Osteocyte (in vitro differentiated cells): ENCODE measurements around the gene RFX3. TPM values are rescaled to one million over a fixed set of nuclear protein-coding genes. Genes with fewer than 3 reads are reported as not detected.

Experiments used
- DNase-seq: peaks from one replicate; pipeline ENCODE4 v3.0.0; 2021; ENCODE audit warnings: mixed read lengths; ENCODE audit not compliant: unreplicated experiment; ENCODE audit errors: extremely low spot score
- H3K27ac Mint-ChIP-seq: one replicate; pipeline ENCODE4 v1.8.0; 2021; ENCODE audit warnings: mild to moderate bottlenecking, mixed read lengths; ENCODE audit not compliant: unreplicated experiment
- H3K27me3 Mint-ChIP-seq: one replicate; pipeline ENCODE4 v1.8.0; 2021; ENCODE audit warnings: mixed read lengths; ENCODE audit not compliant: unreplicated experiment
- H3K36me3 Mint-ChIP-seq: one replicate; pipeline ENCODE4 v1.8.0; 2021; ENCODE audit warnings: mixed read lengths; ENCODE audit not compliant: unreplicated experiment
- H3K4me1 Mint-ChIP-seq: one replicate; pipeline ENCODE4 v1.8.0; 2021; ENCODE audit warnings: mixed read lengths; ENCODE audit not compliant: unreplicated experiment
- H3K4me3 Mint-ChIP-seq: one replicate; pipeline ENCODE4 v1.8.0; 2021; ENCODE audit warnings: mild to moderate bottlenecking, moderate library complexity, mixed read lengths; ENCODE audit not compliant: unreplicated experiment
- H3K9me3 Mint-ChIP-seq: one replicate; pipeline ENCODE4 v1.8.0; 2021; ENCODE audit warnings: mixed read lengths; ENCODE audit not compliant: unreplicated experiment
- CTCF ChIP-seq: fragments of 200-600 bp; sonication (generic); IDR thresholded peaks from 2 replicates; pipeline ENCODE4 v1.5.0; 2021; ENCODE audit warnings: antibody characterized with exemption, mild to moderate bottlenecking, moderate library complexity
- total RNA-seq: library from RNA; stranded (reverse); gene quantifications from 2 replicates; pipeline ENCODE4 v1.2.1, GENCODE V29; 2021

The RFX3 gene
- total RNA-seq, 1 donor from 2014 or later = 10.0 TPM

DNA sequence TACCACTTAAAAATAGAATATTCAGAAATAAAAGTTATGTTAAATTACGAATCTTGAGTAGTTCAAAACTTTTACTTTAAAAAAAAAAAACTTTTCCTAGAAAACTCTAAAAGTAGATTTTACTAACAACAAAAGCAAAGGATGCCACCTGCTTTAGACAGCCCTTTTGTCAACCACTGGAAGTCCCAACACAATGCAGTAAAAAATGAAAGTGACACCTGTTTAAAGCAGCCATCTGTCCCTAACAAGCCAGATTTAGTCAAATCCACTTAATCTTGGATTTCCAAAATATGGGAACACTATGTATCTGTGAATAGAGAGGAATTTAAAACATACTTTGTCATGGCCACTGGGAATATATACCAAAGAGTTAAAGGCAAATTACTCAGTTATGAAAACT, 3.8 kb downstream of the RFX3 start:
- TF ChIP-seq CTCF = no peak
- no peak for DNase-seq
- peaks cover 14% of the 10 kb centered on the region for H3K4me1 Mint-ChIP-seq
- H3K27ac Mint-ChIP-seq = no peak overlapping the region
- H3K27me3 Mint-ChIP-seq = no peaks in the 10 kb centered on the region
- H3K36me3 Mint-ChIP-seq = no peaks in the 10 kb centered on the region
- no peaks in the 10 kb centered on the region for H3K9me3 Mint-ChIP-seq
- no peak overlapping the region for H3K4me3 Mint-ChIP-seq

GRCh38 chr9:3520564-3520963, 5.2 kb downstream of the RFX3 start:
- Mint-ChIP-seq H3K36me3 (no peaks in the 10 kb centered on the region), H3K9me3 (no peaks in the 10 kb centered on the region), H3K4me1 (peaks cover 17% of the 10 kb centered on the region), H3K4me3 (no peak overlapping the region), H3K27me3 (no peaks in the 10 kb centered on the region), H3K27ac (no peak overlapping the region)
- no peak for DNase-seq
- no peak for TF ChIP-seq CTCF

DNA sequence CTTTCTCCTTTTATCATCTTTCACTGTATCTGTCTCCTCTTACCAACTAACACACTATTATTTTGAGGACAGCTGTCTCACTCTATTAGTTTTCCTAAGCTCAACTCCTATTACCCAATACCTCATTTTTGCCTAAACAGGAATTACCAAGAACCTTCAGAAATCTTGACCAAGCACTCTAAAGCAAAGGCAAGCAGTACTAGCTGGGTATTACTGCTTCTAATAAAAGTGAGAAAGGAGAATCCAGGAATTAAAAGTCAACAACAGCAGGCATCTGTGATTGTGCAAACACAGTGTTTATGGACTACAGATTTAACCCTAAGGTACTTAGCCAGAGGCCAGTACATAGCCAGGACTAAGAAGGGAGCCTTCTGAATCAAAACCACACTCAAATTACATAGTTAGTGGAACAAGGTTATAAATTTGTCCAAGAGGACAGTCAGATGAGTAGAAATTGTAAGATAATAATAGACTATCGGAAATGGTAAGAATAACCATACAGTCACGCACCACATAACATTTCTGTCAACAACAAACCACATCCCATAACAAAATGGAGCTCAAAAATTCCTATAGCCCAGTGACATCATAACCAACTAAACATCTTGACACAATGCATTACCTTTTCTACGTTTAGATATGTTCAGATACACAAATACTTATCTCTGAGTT, 8.3 kb downstream of the RFX3 start:
- no peaks in the 10 kb centered on the region for H3K27me3 Mint-ChIP-seq

GRCh38 chr9:3516667-3517330, 9.0 kb downstream of the RFX3 start:
- Mint-ChIP-seq H3K27ac (no peak overlapping the region), H3K36me3 (no peaks in the 10 kb centered on the region), H3K9me3 (no peaks in the 10 kb centered on the region), H3K4me1 (peaks cover 3% of the 10 kb centered on the region), H3K27me3 (no peaks in the 10 kb centered on the region), H3K4me3 (no peak overlapping the region)
- TF ChIP-seq CTCF = no peak
- DNase-seq = no peak

More for the DNA sequence above, 8.3 kb downstream of the RFX3 start:
- no peak for DNase-seq
- H3K4me1 Mint-ChIP-seq = peaks cover 3% of the 10 kb centered on the region
- no peak overlapping the region for H3K4me3 Mint-ChIP-seq
- no peaks in the 10 kb centered on the region for H3K36me3 Mint-ChIP-seq
- TF ChIP-seq CTCF = no peak
- H3K9me3 Mint-ChIP-seq = no peaks in the 10 kb centered on the region
- H3K27ac Mint-ChIP-seq = no peak overlapping the region

DNA sequence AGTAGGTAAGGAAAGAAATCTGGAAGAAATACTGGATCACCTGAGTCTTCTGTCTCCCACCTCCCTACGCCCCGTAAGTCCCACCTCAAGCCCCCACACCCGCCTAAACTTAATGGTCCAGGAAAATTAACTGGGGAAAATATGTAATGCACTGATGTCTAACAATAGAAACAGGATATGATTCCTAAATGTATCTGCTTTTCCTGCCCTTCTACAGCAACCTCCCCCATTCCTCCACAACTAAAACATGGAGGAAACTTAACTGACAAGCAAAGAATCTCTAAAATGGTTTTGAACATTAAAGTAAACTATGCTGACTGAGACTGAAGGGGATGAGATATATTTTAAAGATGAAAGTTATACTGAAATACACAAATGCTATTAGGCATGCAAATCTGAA, 10.4 kb downstream of the RFX3 start:
- Mint-ChIP-seq H3K4me3 (no peak overlapping the region), H3K36me3 (no peaks in the 10 kb centered on the region), H3K27me3 (no peaks in the 10 kb centered on the region), H3K4me1 (peaks cover 3% of the 10 kb centered on the region), H3K9me3 (no peaks in the 10 kb centered on the region), H3K27ac (no peak overlapping the region)
- no peak for DNase-seq
- TF ChIP-seq CTCF = no peak
